Activated T-helper 1 cell treated with anti-CD3 and anti-CD28 coated beads, Interleukin-2, amount 50 U/mL, for 16 hours (primary cell): ENCODE measurements around the gene SNRPE.

Experiments
- DNase-seq, 2 donors: peaks; one replicate each; pipeline ENCODE4 v3.0.0-alpha.2; 2020; ENCODE audit warnings: low read depth in 1 of 2, low spot score in 1 of 2

Gene SNRPE

DNA sequence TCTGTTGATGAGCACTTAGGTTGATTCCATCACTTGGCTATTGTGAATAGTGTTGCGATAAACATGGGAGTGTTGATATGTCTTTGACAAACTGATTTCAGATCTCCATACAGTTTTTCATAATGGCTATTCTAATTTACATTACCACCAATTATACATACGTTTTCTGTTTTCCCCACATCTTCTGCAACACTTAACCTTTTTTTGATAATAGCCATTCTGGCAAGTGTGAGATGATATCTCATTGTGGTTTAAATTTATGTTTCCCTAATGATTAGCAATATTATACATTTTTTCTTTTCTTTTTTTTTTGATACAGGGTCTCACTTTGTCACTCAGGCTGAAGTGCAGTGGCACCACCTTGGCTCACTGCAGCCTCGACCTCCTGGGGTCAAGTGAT is 17.0 kb downstream of the SNRPE start:
- DNase-seq, result no peak

DNA sequence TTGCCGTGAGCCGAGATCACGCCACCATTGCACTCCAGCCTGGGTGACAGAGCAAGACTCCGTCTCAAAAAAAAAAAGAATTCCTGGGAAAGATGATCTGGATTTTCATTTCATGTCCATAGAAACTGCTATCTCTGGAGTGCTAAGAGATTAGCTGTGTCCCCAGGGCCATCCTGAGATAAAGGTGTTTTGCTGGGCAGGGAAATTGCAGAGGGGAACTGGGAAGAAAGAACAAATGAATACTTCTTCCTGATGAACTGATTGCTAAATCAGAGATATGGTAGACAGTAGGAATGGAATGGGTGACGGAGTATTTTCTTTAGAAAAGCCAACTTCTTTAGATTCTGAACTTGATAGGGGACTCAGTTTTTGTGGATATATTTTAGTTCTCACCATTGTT is 19.2 kb downstream of the SNRPE start:
- no peak for DNase-seq

DNA sequence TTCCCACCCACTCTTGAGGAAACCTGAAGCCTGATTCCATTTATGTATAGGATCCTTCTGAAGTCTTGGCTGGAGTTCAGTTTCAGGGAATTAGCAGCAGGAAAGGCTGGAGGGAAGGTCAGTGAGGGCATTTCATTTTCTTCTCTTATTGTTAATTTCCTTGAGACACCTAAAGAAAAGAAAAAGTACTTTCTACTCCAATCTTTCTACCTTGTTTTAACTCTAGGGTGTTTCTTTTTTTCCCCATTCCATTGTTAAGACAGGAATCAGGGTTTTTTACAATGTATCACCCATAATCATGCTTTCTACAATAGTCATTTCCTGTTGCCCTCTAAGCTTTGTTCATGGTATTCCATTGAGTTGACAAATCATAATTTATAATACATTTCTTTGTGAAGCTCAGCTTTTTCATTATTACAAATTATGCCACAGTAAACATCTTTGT is 27.4 kb downstream of the SNRPE start:
- no peak for DNase-seq

DNA sequence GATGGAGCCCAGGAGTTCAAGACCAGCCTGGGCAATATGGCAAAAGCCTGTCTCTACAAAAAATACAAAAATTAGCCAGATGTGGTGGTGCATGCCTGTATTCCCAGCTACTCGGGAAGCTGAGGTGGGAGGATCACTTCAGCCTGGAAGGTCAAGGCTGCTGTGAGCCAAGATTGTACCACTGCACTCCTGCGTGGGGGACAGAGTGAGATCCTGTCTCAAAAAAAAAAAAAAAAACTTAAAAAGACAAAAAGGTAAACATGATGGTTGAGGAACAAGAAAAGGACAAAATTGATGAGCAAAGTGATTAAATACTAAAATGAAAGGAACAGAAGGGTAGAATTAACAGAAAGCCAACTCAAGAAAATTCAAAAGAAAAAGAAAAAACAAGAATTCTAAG is 30.6 kb downstream of the SNRPE start:
- DNase-seq, result no peak

DNA sequence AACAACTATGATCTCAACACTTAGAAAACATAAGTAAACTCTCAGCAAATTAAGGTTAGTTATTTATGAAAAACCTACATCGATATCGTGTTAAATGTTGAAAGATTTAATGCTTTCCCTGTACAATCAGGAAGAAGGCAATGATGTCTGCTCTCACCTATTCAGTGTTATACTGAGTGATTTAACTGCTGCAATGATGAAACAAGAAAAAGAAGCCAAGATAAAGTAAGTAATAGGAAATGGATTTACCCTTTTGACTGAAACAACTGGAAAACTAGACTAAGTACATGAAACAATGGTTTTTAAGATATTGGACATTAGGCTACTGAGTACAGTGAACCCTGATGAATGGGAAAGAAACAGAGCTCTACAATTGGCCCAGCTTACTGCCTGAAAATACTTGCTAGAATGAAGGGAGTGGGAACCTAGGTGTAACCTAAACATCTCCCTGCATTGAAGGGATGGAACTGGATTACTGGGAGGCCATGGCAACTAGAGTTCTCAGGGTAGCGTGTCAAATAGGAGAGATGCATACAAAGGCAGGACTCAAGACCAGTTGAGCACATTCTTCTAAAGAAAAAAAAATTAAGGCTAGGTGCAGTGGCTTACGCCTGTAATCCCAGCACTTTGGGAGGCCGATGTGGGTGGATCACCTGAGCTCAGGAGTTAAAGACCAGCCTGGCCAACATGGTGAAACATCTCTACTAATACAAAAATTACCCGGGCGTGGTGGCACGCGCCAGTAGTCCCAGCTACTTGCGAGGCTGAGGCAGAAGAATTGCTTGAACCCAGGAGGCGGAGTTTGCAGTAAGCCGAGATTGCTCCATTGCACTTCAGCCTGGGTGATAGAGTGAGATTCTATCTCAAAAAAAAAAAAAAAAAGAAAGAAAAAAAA is 37.3 kb downstream of the SNRPE start:
- no peak for DNase-seq

DNA sequence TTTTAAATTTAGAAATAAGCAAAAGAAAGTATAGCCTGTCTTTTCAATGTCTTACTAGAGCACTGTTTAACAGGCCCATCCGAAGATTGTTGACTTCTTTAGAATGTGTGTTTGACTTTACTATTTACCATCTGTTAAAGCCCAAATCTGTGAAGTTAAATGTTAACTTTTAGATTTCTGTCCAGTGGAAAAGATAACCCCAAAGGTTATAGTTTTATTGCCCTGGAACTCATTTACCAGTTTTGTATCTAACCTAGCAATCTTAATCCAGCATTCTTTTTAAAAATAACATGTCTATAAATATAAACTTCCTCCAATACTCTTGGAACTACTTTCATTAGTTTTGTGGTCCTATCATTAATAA is 37.9 kb downstream of the SNRPE start:
- no peak for DNase-seq

DNA sequence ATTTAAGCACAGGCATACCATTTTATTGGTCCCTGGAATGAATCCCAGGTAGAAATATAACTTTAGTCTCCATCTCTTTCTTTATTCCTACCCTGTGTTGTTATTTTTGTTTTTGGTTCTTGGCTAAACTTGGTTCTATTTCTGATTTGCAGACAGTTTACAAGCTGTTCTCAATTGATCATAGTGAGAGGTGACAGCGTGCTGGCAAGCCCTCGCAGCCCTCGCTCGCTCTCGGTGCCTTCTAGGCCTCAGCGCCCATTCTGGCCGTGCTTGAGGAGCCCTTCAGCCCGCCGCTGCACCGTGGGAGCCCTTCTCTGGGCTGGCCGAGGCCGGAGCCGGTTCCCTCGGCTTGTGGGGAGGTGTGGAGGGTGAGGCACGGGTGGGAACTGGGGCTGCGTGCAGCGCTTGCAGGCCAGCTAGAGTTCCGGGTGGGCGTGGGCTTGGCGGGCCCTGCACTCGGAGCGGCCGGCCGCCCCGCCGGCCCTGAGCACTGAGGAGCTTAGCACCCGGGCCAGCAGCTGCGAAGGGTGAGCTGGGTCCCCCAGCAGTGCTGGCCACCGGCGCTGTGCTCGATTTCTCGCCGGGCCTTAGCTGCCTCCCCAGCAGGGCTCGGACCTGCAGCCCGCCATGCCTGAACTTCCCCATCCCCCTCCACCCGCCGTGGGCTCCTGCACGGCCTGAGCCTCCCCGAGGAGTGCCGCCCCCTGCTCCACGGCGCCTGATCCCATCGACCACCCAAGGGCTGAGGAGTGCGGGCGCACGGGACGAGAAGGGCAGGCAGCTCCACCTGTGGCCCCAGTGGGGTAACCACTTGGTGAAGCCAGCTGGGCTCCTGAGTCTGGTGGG is 38.7 kb downstream of the SNRPE start:
- DNase-seq, result no peak

DNA sequence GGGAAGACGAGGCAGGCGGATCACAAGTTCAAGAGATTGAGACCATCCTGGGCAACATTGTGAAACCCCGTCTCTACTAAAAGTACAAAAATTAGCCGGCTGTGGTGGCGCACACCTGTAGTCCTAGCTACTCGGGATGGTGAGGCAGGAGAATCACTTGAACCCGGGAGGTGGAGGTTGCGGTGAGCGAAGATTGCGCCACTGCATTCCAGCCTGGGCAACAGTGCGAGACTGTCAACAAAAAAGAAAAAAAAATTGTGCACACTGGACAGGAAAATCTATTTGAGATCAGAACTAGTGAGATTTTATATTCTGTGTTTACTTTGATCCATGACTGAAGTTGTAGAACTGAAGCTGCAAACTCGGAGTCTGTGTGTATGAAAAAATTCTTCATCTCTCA is 40.2 kb downstream of the SNRPE start:
- DNase-seq, result no peak

DNA sequence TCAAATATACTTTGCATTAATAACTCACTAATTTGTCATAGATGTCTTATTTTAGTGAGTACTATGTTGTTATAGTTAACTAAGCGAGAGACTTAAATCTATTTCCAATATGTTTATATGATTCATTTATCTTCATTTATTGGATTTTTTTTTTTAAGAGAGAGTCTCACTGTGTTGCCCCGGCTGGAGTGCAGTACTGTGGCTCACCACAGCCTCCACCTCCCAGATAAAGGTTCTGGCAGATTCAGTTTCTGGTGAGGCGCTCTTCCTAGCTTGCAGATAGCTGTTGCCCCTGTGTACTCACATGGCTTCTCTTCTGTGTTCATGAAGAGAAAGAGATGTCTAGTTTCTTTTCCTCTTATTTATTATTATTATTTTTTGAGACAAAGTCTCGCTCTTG is 43.9 kb downstream of the SNRPE start:
- no peak for DNase-seq

DNA sequence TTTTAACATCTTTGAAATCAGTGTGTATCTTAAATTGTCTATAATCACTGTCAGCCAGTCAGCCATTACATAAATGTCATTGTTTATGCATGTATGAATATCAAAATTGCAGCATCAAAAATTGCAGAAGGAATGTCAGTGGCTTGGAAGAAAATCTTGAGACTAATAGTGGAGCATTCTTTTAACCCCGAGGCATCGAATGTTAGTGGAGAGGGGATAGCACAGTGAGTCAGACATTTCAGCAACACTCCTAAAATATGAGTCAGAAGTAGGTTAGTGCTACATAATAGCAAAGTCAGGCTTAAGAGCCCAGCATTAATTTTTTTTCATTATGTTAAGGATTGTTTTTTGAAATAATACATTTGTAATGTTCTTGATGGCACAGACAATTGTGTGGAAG is 45.5 kb downstream of the SNRPE start:
- no peak for DNase-seq

DNA sequence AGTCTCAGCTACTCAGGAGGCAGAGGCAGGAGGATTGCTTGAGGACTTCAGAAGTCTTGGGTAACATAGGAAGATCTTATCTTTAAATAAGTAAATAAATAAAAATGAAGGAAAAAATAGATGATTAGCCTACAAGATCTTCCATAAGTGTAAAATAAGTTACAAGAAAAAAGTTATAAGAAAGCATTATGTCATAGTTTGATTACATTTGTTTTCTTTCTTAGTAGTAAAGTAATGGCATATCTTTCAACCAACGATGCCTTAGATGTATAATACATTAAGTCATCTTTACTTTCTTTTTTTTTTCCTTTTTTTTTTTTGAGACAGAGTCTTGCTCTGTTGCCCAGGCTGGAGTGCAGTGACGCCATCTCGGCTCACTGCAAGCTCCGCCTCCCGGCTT is 46.5 kb downstream of the SNRPE start:
- no peak for DNase-seq

DNA sequence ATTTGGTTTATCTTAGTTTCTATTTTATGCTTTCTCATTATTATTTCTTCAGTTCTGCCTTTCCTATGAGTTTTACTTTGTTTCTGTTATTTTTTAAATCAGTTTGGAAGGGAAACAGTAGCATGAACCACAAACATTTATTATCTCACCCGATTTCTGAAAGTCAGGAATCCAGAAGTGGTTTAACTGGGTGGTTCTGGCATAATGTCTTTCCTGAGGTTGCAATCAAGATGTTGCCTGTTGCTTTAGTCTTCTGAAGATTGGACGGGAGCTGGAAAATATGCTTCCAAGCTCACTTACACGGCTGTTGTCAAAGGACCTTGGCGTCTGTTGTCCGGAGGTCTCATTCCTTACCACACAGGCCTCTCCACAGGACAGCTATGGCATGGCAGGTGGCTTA is 50.4 kb downstream of the SNRPE start:
- no peak for DNase-seq

DNA sequence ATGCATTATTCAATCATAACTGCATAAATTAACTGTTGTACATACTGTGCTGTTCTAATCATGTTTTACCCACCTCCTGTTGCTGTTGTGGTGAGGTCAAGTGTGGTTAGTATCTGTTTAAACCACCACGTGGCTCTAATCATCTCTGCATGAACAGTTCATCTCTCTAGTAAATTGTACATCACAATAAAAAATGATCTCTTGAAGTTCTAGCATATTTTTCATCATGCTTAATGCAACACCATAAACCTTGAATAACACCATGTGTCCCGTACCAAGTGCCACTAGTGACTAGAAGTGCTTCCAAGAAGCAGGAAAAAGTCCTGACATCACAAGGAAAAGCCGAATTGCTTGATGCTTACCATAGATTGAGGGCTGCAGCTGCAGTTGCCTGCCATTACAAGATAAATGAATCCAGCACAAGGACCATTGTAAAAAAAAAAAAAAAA is 51.7 kb downstream of the SNRPE start:
- DNase-seq, result no peak

DNA sequence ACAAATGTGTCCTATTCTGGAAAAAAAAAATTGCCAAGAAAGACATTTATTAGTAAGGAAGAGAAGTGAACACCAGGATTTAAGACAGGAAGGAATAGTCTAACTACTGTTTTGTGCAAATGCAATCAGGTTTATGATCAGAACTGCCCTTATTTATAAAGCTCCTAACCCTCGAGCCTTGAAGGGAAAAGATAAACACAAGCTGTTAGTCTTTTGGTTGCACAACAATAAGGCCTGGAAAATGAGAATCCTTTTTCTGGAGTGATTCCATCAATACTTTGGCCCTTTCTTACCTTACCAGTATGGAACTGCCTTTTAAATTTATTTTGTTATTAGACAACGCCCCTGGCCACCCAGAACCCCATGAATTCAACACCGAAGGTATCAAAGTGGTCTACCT is 52.9 kb downstream of the SNRPE start:
- DNase-seq, result no peak

DNA sequence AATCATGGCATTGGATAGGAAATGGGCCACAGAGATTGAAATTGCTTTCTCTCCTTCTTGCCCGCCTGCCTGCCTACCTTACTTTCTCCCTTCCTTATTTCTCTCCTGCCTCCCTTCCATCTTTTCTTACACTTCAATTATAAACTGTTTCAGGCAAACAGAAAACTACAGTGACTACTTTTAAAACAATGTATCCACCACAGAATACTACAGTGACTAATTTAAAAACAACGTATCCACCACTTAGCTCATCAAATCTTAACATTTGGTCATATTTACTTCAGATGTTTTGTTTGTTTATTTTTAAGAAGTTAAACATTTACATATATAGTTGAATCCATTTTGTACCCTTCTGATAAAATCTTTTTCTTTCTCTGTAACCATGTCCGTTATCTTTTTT is 54.4 kb downstream of the SNRPE start:
- DNase-seq, result no peak

DNA sequence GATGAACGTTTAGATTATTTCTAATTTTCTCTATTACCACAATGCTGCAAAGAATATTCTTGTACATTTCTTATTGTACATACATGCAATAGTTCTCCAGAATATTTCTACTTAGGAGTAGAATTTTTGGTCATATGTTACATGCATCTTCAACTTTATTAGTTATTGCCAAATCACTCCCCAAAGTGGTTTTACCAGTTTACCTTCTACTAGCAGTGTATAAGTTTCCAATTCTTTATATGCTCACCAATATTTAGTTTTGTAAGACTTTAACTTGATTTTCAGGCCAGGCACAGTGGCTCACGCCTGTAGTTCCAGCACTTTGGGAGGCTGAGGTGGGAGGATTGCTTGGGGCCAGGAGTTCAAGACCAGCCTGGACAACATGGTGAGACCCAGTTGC is 55.4 kb downstream of the SNRPE start:
- DNase-seq, result no peak
